ENCODE measurements around the gene IGSF8.

Gene IGSF8

GRCh38 chr1:160130939-160131338 lies 32.5 kb upstream of the IGSF8 start:
- no peak overlapping the region for H3K4me3 ChIP-seq (replicated peaks in 1 of 2; ENCODE audit: low read depth in 2 of 2, low read length in 2 of 2)
- TF ChIP-seq CTCF (IDR thresholded peaks at IDR 0.05; ENCODE audit: low read depth, low read length), result no peak
- no peak for DNase-seq (ENCODE audit: low read depth in 2 of 2)

GRCh38 chr1:160130486-160130885 lies 32.1 kb upstream of the IGSF8 start:
- no peak for TF ChIP-seq CTCF (IDR thresholded peaks at IDR 0.05; ENCODE audit: low read depth, low read length)
- DNase-seq (ENCODE audit: low read depth in 2 of 2), result no peak
- H3K4me3 ChIP-seq (replicated peaks in 1 of 2; ENCODE audit: low read depth in 2 of 2, low read length in 2 of 2), result no peak overlapping the region

- DNase-seq (ENCODE audit: low read depth in 2 of 2), result no peak
- H3K4me3 ChIP-seq (replicated peaks in 1 of 2; ENCODE audit: low read depth in 2 of 2, low read length in 2 of 2), result no peak overlapping the region
- no peak for TF ChIP-seq CTCF (IDR thresholded peaks at IDR 0.05; ENCODE audit: low read depth, low read length)
Measured at GRCh38 chr1:160129966-160130365, 31.5 kb upstream of the IGSF8 start.

GRCh38 chr1:160129558-160129957 lies 31.1 kb upstream of the IGSF8 start:
- DNase-seq (ENCODE audit: low read depth in 2 of 2), result no peak
- H3K4me3 ChIP-seq (replicated peaks in 1 of 2; ENCODE audit: low read depth in 2 of 2, low read length in 2 of 2), result no peak overlapping the region
- TF ChIP-seq CTCF (IDR thresholded peaks at IDR 0.05; ENCODE audit: low read depth, low read length), result no peak

- no peak for TF ChIP-seq CTCF (IDR thresholded peaks at IDR 0.05; ENCODE audit: low read depth, low read length)
- H3K4me3 ChIP-seq (replicated peaks in 1 of 2; ENCODE audit: low read depth in 2 of 2, low read length in 2 of 2), result no peak overlapping the region
- no peak for DNase-seq (ENCODE audit: low read depth in 2 of 2)
Measured at GRCh38 chr1:160129046-160129445, 30.6 kb upstream of the IGSF8 start.

GRCh38 chr1:160128636-160129035 lies 30.2 kb upstream of the IGSF8 start:
- no peak for TF ChIP-seq CTCF (IDR thresholded peaks at IDR 0.05; ENCODE audit: low read depth, low read length)

GRCh38 chr1:160127865-160128523 lies 29.6 kb upstream of the IGSF8 start:
- DNase-seq (ENCODE audit: low read depth in 2 of 2), result peak; percentile 47 to 56
- H3K4me3 ChIP-seq (replicated peaks in 1 of 2; ENCODE audit: low read depth in 2 of 2, low read length in 2 of 2), result no peak overlapping the region
- no peak for TF ChIP-seq CTCF (IDR thresholded peaks at IDR 0.05; ENCODE audit: low read depth, low read length)

More at GRCh38 chr1:160128636-160129035, 30.2 kb upstream of the IGSF8 start:
- no peak overlapping the region for H3K4me3 ChIP-seq (replicated peaks in 1 of 2; ENCODE audit: low read depth in 2 of 2, low read length in 2 of 2)
- DNase-seq (ENCODE audit: low read depth in 2 of 2), result no peak

Measured in cardiac fibroblast (primary cell).